D721Med (cell line): ENCODE results near the gene CHN2.

Source experiments
- DNase-seq: peaks from one replicate; pipeline ENCODE4 v3.0.0; 2011; ENCODE audit warnings: low spot score; ENCODE audit not compliant: insufficient read length
- FAIRE-seq: peaks from 2 replicates; lab custom pipeline; 2011; peaks lifted over from hg19 to GRCh38; lab: Jason Lieb, UNC
- CTCF ChIP-seq: IDR thresholded peaks from 2 replicates; pipeline ENCODE4 v1.5.1; 2012; ENCODE audit warnings: mild to moderate bottlenecking, control low read depth; ENCODE audit not compliant: insufficient read depth; ENCODE audit errors: missing control alignments

CHN2 gene

DNA sequence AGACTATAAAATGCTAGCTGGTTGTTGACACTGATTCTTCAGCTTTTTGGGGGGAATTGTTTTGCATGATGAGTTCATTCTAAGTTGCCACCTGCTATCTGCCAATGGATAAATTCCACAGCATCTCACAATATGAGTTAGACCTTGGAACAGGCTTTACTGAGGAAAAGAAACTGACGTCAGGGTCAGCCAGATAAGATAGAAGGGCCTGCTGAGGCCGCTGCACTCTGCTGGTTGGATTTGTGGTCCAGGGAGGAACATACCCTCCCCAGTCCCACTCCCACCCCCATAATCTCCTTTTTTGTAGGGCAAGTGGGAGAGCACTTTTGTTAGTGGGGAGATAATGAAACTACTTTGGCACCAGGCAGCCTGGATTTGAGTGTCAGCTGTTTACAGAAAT is 258.4 kb downstream of the CHN2 start:
- DNase-seq (no peak), FAIRE-seq (no peak)
- TF ChIP-seq CTCF: no peak

- no peak for TF ChIP-seq CTCF
- FAIRE-seq: no peak
- DNase-seq: no peak
Measured at GRCh38 chr7:29454464-29454863, 259.9 kb downstream of the CHN2 start.

GRCh38 chr7:29454899-29455451 is 260.4 kb downstream of the CHN2 start:
- no peak for DNase-seq
- FAIRE-seq: peak; percentile 74
- no peak for TF ChIP-seq CTCF

- no peak for TF ChIP-seq CTCF
- DNase-seq (no peak), FAIRE-seq (no peak)
Measured at GRCh38 chr7:29457141-29457561, 262.6 kb downstream of the CHN2 start.

DNA sequence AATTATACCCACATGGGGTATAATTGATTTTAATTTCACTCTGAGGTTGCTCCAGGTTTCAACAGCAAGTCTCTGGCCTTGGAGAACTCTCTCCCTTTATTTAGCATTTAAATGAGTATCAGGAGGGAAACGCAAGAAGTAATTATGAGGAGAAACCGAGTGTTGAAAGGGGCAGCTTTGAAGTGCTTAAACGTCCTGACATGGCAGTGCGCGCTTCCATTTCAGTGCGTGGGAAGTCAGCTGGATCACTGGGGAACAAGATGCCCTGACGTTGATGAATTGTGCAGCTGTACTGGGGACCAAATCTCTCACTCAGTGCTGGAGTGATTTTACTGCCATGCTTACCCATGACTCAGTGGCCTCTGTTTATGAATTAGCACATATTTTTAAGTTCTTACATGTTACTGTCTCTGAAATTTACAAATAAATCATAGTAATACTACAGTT is 263.0 kb downstream of the CHN2 start:
- no peak for TF ChIP-seq CTCF
- FAIRE-seq (no peak), DNase-seq (no peak)

DNA sequence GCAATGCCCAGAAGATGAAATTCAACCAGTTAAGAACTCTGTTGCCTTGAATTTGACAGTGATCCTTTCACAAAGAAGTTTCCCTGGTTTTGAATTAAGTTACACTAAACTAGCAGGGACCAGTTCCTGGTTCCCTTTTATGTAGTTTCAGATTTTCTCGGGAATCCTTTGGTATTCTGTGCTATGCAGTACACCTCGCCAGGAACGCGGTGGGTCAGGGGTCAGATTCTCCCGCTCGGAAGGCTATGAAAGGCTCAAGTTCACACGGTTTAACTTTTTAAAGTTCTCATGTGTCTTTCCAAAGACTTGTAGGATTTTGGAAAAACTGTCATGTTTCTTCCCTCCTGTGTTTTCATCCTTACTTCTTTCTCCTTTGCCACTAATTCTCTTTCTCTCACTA is 264.4 kb downstream of the CHN2 start:
- FAIRE-seq (no peak), DNase-seq (no peak)
- TF ChIP-seq CTCF: no peak

GRCh38 chr7:29459589-29459988 is 265.0 kb downstream of the CHN2 start:
- no peak for FAIRE-seq
- no peak for DNase-seq

More at GRCh38 chr7:29459589-29459988, 265.0 kb downstream of the CHN2 start:
- no peak for TF ChIP-seq CTCF
